Measurements from ENCODE around the gene TNS3.
"Not testable (repeated sequence)": the region's sequence is repeated elsewhere in the genome, so short reads cannot be mapped to it uniquely, and the experiment has no call there.

The TNS3 gene

GRCh38 chr7:47602272-47603004 lies 20.5 kb upstream of the TNS3 start:
- no peak for DNase-seq (ENCODE audit: low read depth)

DNA sequence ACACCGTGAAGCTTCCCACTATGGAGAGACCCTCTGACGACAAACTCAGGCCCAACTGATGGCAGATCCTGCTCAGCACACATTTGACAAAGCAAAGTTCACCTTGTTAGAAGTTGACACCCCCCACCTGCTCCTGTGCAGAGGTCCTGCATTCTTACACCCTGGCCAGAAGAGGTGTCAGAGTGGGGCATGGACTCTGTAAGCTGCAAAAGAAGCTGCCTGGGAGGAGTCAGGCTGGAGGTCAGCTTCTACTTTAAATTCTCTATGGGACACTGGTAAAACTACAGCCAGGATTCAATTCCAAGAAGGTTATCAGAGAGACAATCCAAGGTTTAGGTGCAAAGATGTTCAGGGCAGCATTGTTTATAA lies 20.0 kb upstream of the TNS3 start:
- no peak for DNase-seq (ENCODE audit: low read depth)

GRCh38 chr7:47601119-47601880 lies 19.4 kb upstream of the TNS3 start:
- DNase-seq (ENCODE audit: low read depth): no peak

- DNase-seq (ENCODE audit: low read depth): no peak
Measured at GRCh38 chr7:47600199-47601118, 18.5 kb upstream of the TNS3 start.

- DNase-seq (ENCODE audit: low read depth): no peak
Measured at GRCh38 chr7:47597379-47597778, 15.5 kb upstream of the TNS3 start.

GRCh38 chr7:47596502-47597202 lies 14.7 kb upstream of the TNS3 start:
- no peak for DNase-seq (ENCODE audit: low read depth)

- DNase-seq (ENCODE audit: low read depth): no peak
Measured at GRCh38 chr7:47594406-47594805, 12.5 kb upstream of the TNS3 start.

DNA sequence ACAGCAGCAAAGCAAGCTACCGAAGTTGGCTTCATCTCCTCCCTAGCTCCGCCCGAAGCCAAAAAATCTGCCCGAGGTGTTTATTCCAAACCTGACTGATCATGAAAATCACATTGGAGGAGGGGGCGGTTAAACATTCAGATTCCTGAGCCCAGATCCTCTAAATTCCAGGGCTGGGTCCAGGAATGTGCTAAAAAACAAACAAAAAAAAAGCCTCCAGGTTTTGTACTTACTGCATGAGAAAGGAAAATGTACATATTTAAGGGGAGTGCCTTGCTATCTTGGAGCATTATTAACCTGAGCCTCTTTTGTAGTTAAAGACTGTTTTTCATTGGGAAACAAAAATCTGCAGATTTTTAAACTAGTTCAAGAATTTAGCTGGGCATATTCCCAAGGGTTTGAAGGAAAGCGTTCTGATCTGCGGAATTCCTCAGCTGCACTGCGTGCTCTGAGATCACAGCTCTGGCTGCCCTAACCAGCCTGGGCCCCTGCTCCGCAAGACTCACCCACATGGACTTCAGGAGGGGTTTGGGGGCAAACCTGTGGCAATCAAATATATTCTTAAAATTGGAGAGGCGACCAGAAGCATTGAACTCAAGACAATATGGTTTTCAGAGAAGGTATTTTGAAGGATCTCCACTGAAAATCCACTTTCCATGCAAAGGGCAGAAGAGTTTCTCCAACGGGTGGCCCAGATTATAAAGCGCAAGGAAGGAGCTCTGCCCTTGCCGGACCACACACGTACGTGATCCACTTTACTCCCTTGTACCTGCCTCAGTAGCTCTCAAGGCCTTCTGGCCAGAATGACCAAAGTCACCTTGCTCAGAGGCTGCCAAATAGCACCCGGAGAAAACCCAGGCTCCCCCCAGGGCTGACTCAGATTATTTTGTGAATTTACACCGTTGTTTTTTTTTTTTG lies 10.0 kb upstream of the TNS3 start:
- DNase-seq (ENCODE audit: low read depth): no peak

DNA sequence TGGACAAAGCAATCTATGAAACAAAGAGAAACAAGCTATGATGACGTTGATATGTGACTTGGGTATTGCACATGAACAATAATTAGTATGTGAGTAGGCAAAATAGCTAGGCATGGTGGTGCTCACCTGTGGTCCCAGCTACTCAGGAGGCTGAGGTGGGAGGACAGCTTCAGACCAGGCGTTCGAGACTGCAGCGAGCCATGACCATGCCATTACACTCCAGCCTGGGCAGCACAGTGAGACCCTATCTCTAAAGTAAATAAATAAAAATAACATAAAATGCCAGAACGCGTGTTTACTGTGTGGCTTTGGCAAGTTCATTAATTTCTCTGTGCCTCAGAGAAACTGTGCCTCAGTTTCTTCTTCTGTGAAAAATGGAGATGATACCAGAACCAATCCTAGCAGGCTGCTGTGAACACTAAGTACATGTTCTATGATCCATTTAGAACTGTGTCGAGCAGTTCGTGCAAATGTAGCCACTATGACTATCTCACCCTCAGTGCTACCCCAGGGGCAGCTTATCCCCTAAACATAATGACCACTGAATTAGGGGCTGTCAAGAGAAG lies 9.3 kb upstream of the TNS3 start:
- DNase-seq (ENCODE audit: low read depth): no peak

- not testable (repeated sequence) for DNase-seq (ENCODE audit: low read depth)
Measured at GRCh38 chr7:47590215-47590614, 8.3 kb upstream of the TNS3 start.

GRCh38 chr7:47588704-47589225 lies 6.9 kb upstream of the TNS3 start:
- no peak for DNase-seq (ENCODE audit: low read depth)

GRCh38 chr7:47587976-47588375 lies 6.1 kb upstream of the TNS3 start:
- no peak for DNase-seq (ENCODE audit: low read depth)

- DNase-seq (ENCODE audit: low read depth): no peak
Measured at GRCh38 chr7:47587351-47587750, 5.4 kb upstream of the TNS3 start.

- no peak for DNase-seq (ENCODE audit: low read depth)
Measured at GRCh38 chr7:47586925-47587324, 5.0 kb upstream of the TNS3 start.

DNA sequence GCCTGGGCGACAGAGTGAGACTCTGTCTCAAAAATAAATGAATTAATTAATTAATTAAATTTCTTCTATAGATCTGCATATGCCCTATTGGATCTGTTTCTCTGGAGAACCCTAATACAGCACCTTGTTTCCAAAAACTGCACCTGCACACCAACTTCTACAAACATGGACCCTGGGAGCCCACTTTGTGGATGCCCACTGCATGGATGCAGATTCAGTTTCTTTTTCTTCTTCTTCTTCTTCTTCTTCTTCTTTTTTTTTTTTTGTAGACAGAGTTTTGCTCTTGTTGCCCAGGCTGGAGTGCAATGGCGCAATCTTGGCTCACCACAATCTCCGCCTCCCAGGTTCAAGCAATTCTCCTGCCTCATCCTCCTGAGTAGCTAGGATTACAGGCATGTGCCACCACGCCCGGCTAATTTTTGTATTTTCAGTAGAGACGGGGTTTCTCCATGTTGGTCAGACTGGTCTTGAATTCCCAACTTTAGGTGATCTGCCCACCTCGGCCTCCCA lies 4.3 kb upstream of the TNS3 start:
- DNase-seq (ENCODE audit: low read depth): not testable (repeated sequence)

DNA sequence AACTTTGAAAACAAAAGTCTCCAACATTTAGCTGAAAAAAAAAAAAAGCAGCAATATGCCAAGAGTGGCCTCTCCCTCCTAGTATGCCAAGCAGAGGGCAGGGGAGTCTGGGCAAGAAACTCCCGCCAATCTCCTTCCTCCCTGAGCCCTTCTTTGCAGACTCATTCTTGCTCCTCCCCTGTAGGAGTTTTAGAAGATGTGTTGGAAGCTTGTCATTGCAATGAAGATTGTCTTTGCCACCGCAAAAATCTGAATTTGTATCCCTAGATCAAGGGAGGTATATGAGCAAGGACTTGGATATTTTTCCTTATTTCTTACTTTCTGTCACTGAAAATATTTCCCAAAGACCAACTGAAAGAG lies 2.6 kb upstream of the TNS3 start:
- DNase-seq (ENCODE audit: low read depth): no peak

- DNase-seq (ENCODE audit: low read depth): no peak
Measured at GRCh38 chr7:47583739-47584535, 2.0 kb upstream of the TNS3 start.

DNA sequence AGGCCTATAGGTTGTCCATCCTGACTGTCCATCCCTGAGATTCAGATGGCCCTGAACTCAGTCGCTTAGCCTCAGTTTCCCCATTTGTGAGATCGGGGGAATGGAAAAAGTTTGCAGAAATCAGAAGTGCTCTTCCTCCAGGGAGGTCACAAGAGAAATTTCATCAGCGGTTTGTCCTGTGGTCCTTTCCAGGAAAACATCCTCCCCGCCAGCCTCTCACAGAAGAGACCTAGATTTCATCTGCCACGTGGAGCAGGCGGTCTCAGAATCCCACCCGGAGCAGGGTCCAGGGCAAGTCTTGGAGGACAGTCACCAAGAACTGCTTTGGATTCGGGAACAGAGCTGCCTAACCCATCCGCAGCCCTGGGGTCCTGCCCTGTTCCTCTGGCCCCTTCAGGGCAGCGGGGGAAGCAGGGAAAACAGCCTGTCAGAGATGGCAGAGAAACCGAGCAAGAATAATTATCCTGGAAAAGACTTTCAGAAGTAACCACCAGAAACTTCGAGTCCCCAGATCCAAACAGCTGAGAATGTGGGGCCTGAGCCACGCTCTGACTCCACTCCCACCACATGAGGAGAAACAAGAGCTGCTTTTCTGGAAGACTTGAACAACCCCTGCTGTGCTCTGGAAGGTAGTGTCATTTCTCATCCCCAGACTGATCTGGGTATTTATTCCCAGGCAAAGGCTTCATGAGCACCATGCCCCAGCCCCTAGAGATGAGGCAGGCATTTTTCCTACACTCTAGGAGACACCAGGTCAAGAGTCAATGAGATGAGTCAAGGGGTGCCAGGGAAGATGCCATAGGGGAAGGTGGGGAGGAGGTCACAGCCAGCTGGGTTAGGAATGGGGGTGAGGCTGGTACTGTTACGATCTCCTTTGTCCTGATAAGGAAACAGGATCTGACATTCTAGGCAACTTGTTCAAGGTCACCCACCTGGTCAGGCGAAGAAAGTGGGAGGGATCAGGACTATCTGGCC lies 1.1 kb upstream of the TNS3 start:
- DNase-seq (ENCODE audit: low read depth): no peak

All from stimulated activated CD4-positive, alpha-beta T cell treated with anti-CD3 and anti-CD28 coated beads, Interleukin-2, amount 100 ng/mL, for 4 hours (primary cell).